Femur (tissue), 1 donor: ENCODE measurements around the gene ACER2.
A peak's percentile ranks its signal among the peaks of the same experiment; 100 is the strongest.
"Not testable (repeated sequence)": the region's sequence is repeated elsewhere in the genome, so short reads cannot be mapped to it uniquely, and the experiment has no call there.

Source experiments
- DNase-seq: peaks from one replicate; pipeline ENCODE4 v3.0.0-alpha.2; 2017

ACER2 gene

DNA sequence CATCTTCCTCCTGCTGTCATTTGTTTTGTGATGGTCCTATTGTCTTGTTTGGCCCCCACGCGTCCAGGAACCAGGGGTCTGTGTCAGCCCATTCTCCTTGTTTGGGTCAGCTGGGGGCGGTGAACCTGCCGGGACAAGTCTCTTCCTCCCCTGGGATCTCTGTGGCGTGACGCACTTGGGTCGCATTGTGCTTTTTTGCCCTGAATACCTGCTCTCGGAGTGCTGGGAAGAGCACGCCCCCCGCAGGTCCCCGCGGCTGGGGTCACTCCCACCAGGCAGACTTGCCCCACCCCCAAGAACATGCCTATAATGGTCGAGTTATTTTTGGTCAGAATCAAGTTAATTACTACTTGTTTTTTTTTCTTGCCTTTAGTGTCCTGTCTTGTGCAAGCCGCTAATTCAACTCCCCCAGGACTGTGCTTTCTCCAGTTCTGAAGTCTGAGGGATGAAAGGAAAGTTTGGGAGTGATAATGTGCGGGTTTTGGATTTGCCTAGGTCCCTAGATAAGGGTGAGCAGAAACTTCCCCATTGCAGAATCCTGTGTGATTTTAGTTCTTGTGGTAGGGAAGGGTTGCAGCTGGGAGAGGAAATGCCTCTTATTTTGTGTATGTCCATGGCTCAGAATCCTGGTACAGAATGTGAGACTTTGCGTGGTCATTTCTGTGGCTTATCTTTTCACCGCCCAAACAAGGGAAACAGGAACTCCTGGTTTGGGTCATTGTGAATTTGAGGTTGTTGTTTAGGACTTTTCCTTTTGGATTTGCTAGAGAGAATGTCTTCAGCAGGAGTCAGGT lies 789 bp downstream of the ACER2 start:
- peak; percentile 30 for DNase-seq

DNA sequence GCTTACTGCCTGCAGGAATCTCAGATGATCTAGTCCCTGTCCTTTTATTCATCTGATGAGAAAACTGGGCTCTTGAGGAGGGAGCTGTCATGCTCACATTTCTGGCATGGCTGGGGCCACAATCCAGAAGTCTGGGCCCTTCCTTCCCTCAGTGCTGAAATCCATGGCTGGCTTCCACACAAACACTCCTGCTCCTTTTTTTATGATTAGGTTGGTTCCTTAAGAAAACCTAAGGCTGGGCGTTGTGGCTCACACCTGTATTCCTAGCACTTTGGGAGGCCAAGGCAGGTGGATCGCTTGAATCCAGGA lies 1.3 kb downstream of the ACER2 start:
- DNase-seq = no peak

DNA sequence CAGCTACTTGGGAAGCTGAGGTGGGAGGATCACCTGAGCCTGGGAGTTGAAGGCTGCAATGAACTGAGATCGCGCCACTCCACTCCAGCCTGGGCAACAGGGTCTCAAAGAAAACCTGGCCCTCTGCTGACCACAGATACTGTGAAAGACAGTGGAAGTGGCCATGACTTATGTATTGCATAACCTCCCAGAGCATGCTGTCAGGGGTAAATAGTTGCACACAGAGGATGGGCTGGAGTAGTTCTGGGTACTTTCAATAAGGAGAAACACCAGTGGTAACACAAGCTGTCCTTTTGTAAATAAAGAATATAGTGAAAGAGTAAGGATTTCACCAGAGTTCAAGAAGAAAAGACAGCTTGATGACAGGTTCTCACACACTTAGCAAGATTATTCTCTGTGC lies 1.8 kb downstream of the ACER2 start:
- DNase-seq = no peak

DNA sequence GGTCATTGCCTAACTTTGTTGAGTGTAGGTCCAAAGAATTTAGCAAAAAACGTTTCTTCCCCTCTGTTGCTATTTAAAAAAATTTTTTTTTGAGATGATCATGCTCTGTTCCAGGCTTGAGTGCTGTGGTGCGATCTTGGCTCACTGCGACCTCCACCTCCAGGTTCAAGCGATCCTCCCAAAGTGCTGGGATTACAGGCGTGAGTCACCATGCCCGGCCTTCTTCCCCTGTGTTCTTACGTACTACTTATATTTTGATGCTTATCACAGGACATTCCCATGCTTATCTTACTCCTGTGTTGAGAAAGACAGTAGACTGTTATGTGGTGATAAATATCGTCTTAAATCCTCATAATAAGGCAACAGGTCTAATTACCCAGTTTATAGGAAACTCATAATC lies 2.5 kb downstream of the ACER2 start:
- DNase-seq = no peak

DNA sequence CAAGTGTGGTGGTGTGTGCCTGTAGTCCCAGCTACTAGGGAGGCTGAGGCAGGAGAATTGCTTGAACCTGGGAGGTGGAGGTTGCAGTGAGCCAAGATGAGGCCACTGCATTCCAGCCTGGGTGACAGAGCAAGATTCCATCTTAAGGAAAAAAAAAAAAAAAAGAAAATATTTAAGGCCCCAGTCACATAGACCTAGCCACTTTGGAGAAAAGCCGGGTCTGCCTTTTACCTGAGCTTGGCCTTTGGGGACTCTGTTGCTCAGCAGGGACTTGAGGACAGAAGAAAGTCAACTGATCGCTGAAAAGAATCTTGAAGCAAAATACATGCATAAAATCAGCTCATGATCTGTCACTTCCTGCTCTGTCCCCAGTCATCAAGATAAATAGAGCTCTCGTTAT lies 4.6 kb downstream of the ACER2 start:
- not testable (repeated sequence) for DNase-seq

- DNase-seq = no peak
Measured at GRCh38 chr9:19416143-19416542, 7.3 kb downstream of the ACER2 start.

- no peak for DNase-seq
Measured at GRCh38 chr9:19420877-19421276, 12.1 kb downstream of the ACER2 start.

GRCh38 chr9:19423163-19423562 lies 14.4 kb downstream of the ACER2 start:
- DNase-seq = no peak

DNA sequence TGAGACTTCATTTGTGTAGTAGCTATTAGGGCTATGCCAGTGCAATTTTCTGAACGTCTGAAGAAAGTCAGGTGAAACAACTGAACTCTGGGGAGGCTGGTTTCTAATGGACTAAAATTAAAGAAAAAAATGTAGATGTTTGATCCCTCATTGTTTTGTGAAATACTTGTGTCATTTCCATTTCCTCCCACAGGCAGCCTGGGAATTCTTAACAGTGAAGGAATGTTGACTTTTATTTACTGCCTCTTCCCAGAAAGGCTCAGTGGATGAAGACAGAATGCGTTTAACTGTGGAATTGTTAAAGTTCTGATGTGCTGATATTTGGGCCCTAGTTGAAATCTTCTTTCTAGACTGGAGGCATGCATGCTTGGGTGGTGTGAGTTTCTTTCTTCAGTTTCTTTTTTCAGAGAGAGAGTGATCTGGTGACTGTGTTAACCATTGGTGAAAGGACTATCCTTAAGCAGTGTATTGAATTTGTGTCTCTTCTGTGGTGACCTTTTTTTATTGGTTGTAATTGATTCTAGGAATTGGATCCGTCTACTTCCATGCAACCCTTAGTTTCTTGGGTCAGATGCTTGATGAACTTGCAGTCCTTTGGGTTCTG lies 15.5 kb downstream of the ACER2 start:
- DNase-seq = no peak

- no peak for DNase-seq
Measured at GRCh38 chr9:19429595-19429994, 20.8 kb downstream of the ACER2 start.

GRCh38 chr9:19430201-19430760 lies 21.5 kb downstream of the ACER2 start:
- no peak for DNase-seq

DNA sequence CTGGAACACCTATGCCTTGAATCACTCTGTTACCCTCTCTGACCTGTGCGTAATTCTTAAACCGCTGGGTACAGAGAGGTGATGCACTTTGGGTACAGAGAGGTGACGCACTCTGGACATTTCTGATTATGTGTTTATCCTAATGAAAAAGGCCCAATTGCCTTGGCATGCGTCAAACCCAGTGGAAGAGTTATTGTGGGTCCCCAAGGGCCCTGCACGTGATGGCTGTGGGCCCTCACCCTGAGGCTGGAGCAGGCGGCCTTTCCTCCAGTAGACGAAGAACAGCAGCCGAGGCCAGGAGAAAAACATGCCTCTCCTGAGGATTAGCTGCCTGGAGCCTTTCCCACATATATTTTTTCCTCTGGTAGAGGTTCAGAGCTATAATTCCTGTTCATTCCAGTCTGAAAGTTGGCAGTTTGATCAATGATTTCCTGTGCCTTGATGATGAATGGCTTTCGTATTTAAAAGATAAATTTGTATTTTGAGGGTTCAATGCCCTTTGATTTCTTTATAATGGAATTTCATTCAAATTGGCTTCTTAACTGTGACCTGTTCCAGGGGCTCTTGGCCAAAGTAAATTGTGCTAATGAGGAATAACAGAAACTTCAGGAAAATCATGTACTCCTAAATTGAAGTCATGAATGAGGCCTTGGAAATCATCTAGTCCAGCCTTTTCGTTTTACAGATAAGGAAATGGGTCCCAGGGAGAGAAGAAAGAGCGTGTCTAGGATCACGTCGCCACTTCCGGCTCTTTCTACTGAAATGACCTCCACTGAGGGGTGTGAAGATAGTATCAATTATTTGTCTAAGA lies 22.8 kb downstream of the ACER2 start:
- peak; percentile 59 for DNase-seq

DNA sequence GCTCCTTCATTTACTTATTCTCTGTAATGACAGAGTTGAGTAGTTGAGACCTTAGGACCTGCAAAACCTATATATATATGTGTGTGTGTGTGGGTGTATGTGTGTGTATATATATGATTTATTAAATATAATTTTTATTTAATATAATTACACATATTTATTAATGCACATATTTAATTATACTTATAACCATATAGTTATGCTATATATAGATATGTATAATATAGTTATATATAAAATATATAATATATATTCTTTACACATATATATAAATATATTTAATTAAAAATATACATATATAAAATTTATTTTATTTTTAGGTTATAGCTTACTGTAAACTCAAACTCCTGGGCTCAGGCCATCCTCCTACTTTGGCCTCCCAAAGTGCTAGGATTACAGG lies 23.7 kb downstream of the ACER2 start:
- no peak for DNase-seq

DNA sequence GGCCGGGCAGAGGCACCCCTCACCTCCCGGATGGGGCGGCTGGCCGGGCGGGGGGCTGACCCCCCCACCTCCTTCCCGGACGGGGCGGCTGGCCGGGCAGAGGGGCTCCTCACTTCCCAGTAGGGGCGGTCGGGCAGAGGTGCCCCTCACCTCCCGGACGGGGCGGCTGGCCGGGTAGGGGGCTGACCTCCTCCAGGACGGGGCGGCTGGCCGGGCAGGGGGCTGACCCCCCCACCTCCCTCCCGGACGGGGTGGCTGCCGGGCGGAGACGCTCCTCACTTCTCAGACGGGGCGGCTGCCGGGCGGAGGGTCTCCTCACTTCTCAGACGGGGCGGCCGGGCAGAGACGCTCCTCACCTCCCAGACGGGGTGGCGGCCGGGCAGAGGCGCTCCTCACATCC lies 24.9 kb downstream of the ACER2 start:
- not testable (repeated sequence) for DNase-seq

- no peak for DNase-seq
Measured at GRCh38 chr9:19440376-19440775, 31.6 kb downstream of the ACER2 start.

DNA sequence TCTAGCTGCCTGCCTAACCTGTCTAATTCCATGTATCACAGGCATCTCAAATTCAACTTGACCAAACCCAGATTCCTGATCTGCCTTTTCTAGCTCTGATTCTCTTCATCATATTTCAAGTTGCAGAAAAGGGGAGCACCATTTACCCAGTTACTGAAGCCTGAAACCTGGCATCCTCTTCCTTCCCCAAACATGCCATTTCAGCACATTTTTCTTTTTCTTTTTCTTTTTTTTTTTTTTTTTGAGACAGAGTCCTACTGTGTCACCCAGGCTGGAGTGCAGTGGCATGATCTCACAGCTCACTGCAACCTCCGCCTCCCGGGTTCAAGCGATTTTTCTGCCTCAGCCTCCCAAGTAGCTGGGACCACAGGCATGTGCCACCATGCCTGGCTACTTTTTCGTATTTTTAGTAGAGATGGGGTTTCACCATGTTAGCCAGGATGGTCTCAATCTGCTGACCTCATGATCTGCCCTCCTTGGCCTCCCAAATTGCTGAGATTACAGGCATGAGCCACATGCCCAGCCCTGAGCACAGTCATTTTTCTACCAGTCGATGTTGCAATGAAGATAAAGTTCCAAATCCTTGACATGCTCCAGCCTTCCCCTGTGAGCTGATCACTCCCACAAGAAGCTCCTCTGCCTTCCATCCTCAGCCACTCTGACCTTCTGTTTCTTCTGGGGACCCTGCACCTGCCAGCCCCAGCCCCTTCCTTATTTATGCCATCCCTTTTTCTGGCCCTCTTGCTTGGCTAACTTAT lies 32.2 kb downstream of the ACER2 start:
- DNase-seq = no peak

DNA sequence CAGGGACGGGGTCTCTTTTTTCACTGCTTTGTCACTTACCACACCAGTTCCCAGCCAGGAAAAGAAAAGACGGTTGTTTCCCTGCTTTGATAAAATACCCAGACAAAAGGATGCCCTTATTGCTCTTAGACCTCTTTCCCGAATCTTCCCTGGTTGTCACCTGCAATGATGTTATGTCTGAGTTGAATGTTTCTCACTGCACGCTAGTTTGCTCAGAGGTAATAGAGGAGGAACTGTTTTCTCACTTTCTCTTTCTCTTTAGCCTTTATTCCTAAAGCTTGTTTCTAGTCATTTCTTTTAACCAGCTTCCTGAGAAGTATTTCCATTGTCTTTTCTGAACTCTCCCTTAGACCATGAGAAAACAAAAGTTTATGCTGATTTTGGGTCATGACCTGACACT lies 32.9 kb downstream of the ACER2 start:
- DNase-seq = no peak

DNA sequence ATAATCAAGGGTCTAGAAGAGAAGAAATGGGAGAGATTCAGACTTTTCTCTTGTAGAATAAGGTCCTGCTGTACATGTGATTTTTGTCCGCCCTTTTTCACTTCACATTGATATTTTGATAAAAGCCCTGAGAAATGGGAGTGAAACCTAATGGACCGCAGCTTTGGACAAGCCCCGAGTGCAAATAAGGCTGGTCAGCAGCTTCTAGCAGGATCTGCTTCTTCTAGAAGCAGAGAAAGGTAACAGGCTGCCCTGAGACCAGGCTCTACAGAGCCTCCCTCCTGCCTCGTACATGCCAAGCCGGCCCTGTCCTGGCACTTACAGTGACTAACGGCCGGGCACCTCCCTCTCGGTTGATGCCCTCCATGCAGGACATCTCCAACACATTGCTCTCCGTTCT lies 33.4 kb downstream of the ACER2 start:
- DNase-seq = no peak

DNA sequence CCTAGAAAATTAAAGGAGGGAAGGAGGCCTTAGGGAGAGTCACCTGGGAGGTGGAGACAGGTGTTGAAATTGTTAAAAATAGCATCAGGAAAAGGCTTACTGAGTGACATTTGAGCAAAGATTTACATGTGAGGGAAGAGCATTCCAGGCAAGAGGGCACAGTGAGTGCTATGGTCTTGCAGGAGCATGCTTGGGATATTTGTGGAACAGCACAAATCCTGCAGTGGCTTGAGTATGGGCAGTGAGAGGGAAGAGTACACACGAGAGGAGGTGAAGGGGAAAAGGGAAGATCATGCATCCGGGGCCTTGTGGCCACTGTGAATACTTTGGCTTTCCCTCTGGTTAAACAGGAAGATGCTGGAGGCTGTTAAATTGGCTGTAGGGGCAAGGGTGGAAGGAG lies 36.6 kb downstream of the ACER2 start:
- DNase-seq = no peak

DNA sequence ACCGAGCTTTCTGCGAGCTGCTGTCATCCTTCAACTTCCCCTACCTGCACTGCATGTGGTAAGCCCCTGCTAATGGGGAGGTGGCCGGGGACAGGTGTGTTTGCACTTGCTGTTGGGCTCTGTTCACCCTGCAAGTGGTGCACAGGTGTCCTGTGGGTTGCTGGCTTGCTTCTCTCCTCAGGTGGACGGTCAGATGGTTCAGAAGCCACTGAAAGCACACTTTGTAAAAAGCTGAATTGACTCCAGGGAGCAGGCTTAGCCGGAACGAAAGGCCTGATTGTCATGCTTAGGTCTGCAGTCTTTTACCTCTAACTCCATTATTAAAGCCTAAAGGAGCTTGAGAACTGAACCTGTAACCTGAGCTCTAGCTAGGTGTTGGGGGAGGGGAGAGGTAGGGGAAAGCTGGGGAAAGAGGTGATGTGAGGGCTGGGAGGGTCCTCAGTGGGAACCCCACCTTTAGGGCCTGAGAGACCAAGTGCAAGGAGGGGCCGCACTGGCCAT lies 37.6 kb downstream of the ACER2 start:
- DNase-seq = no peak

DNA sequence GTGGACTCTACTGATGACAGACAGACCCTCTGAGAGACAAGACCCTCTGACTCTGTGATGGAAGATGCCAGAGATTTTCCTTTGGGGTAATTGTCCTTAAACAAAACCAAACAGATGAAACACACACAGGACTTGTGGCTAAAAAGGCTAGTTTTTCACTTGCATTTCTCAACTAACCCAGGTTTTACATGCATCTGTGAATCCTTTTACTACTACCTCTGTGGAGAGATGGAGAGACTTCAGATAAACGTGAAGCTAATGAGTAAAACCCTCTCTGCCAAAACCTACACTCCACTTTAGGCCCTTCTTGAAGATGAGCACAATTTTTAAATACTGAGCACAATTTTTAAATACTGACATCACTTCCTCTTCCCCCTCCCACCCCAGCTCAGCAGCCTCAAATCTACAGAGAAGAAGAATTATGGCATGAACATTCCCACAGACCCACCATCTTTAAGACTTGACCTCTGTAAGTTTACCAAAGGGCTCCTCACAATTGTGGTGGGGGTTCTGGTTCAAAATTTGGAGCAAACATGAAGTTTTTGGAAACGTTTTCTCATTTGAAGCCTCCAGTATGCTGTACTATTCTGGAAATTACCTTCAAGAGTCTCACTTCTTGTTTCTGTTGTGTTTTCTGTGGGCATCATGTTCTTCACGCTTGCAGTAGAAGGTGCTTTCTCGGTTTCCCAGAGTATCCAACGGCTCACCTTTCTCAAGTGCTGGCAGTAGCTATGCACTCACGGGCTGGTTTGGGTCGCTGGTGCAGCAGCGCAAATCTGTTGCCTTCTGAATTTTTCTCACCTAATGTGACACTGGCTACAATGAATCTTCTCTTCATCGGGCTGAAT lies 42.7 kb downstream of the ACER2 start:
- DNase-seq = no peak

GRCh38 chr9:19456426-19456825 lies 47.6 kb downstream of the ACER2 start:
- no peak for DNase-seq
